ENCODE measurements around the gene SLC49A3.

DNA sequence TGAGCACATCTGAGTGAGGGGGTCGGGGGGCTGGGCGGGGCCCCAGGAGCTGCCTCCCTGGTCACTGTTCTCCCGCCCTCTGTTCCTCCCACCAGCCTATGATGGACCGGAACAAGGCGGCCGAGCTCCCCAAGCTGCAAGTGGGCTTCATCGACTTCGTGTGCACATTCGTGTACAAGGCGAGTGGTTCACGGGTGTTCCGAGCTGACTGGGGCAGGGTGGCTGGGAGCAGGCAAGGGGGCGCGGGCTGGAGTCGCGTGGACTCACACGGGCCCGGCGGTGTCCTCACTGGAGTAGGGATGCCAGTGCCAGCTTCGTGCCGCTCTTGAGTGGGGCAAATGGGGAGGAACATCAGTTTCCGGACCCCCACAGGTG is 22.5 kb downstream of the SLC49A3 start:
- TF ChIP-seq, protein P1, sequence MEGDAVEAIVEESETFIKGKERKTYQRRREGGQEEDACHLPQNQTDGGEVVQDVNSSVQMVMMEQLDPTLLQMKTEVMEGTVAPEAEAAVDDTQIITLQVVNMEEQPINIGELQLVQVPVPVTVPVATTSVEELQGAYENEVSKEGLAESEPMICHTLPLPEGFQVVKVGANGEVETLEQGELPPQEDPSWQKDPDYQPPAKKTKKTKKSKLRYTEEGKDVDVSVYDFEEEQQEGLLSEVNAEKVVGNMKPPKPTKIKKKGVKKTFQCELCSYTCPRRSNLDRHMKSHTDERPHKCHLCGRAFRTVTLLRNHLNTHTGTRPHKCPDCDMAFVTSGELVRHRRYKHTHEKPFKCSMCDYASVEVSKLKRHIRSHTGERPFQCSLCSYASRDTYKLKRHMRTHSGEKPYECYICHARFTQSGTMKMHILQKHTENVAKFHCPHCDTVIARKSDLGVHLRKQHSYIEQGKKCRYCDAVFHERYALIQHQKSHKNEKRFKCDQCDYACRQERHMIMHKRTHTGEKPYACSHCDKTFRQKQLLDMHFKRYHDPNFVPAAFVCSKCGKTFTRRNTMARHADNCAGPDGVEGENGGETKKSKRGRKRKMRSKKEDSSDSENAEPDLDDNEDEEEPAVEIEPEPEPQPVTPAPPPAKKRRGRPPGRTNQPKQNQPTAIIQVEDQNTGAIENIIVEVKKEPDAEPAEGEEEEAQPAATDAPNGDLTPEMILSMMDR (IDR thresholded peaks at IDR 0.05 in 4 of 5, conservative IDR thresholded peaks at IDR 0.05 in 1 of 5) = no peak
- TF ChIP-seq POLR2A (IDR thresholded peaks at IDR 0.05) = no peak

Measured in gastrocnemius medialis (tissue), 4 donors.